ENCODE measurements around the gene KDM4B.

The KDM4B gene

GRCh38 chr19:5074830-5075394, 106.0 kb downstream of the KDM4B start:
- no peak for DNase-seq

- DNase-seq: no peak
Measured at GRCh38 chr19:5075597-5075996, 106.7 kb downstream of the KDM4B start.

- DNase-seq: no peak
Measured at GRCh38 chr19:5076440-5077208, 107.7 kb downstream of the KDM4B start.

- no peak for DNase-seq
Measured at GRCh38 chr19:5077209-5077515, 108.2 kb downstream of the KDM4B start.

GRCh38 chr19:5078182-5078581, 109.3 kb downstream of the KDM4B start:
- no peak for DNase-seq

GRCh38 chr19:5078666-5079065, 109.8 kb downstream of the KDM4B start:
- DNase-seq: no peak

GRCh38 chr19:5079071-5079774, 110.3 kb downstream of the KDM4B start:
- DNase-seq: no peak

GRCh38 chr19:5080030-5080654, 111.2 kb downstream of the KDM4B start:
- no peak for DNase-seq

GRCh38 chr19:5080809-5081208, 111.9 kb downstream of the KDM4B start:
- no peak for DNase-seq

- no peak for DNase-seq
Measured at GRCh38 chr19:5081443-5082161, 112.7 kb downstream of the KDM4B start.

GRCh38 chr19:5083547-5083965, 114.6 kb downstream of the KDM4B start:
- no peak for DNase-seq

GRCh38 chr19:5085566-5085965, 116.7 kb downstream of the KDM4B start:
- no peak for DNase-seq

GRCh38 chr19:5086230-5086629, 117.3 kb downstream of the KDM4B start:
- no peak for DNase-seq

GRCh38 chr19:5086725-5087439, 118.0 kb downstream of the KDM4B start:
- DNase-seq: no peak

GRCh38 chr19:5089283-5089682, 120.4 kb downstream of the KDM4B start:
- no peak for DNase-seq

GRCh38 chr19:5090465-5091017, 121.6 kb downstream of the KDM4B start:
- no peak for DNase-seq

GRCh38 chr19:5091018-5091683, 122.2 kb downstream of the KDM4B start:
- no peak for DNase-seq

- DNase-seq: no peak
Measured at GRCh38 chr19:5091684-5092480, 123.0 kb downstream of the KDM4B start.

- no peak for DNase-seq
Measured at GRCh38 chr19:5092481-5092843, 123.5 kb downstream of the KDM4B start.

GRCh38 chr19:5093297-5093928, 124.5 kb downstream of the KDM4B start:
- DNase-seq: no peak

All from GF-D8 (cell line).